Vagina (tissue), 2 donors: ENCODE results near the gene CUX1. TPM values are rescaled to one million over a fixed set of nuclear protein-coding genes. Genes with fewer than 3 reads are reported as not detected.

ENCODE experiments used
- DNase-seq, 2 donors: peaks; one replicate each; pipeline ENCODE4 v3.0.0-alpha.2; 2017; ENCODE audit errors: extremely low spot score in 2 of 2
- H3K27ac ChIP-seq: fragments of 200-600 bp; sonication (generic); one replicate; pipeline ENCODE4 v1.5.1; 2019
- H3K27me3 ChIP-seq: fragments of 200-600 bp; sonication (generic); one replicate; pipeline ENCODE4 v1.5.1; 2019
- H3K36me3 ChIP-seq, 2 donors: fragments of 200-600 bp; sonication (generic); one replicate each; pipeline ENCODE4 v1.5.1; 2017 to 2019
- H3K4me1 ChIP-seq: fragments of 200-600 bp; sonication (generic); one replicate; pipeline ENCODE4 v1.5.1; 2019
- H3K4me3 ChIP-seq, 2 donors: fragments of 200-600 bp; sonication (generic); 1 replicate in 1 of 2; 2 replicates in 1 of 2; pipeline ENCODE4 v1.5.1; 2016 to 2019
- H3K9me3 ChIP-seq: fragments of 200-600 bp; sonication (generic); one replicate; pipeline ENCODE4 v1.5.1; 2019
- CTCF ChIP-seq, 3 experiments: fragments of 450-650 bp in 2 of 3; fragments of 200-600 bp in 1 of 3; sonication (generic) in 1 of 3; IDR thresholded peaks; one replicate each; pipeline ENCODE4 v1.5.1; 2017 to 2019; ENCODE audit warnings: antibody characterized with exemption in 3 of 3, mild to moderate bottlenecking in 2 of 3, moderate library complexity in 2 of 3
- POLR2A ChIP-seq, 2 donors: fragments of 450-650 bp; IDR thresholded peaks; one replicate each; pipeline ENCODE4 v1.6.1; 2017; ENCODE audit warnings: antibody characterized with exemption in 2 of 2, mild to moderate bottlenecking in 2 of 2, moderate library complexity in 2 of 2
- POLR2AphosphoS5 ChIP-seq, 2 donors: sonication (generic); formaldehyde crosslinking; IDR thresholded peaks; one replicate each; pipeline ENCODE4 v1.9.0; 2017; ENCODE audit warnings: antibody characterized with exemption in 2 of 2, mild to moderate bottlenecking in 2 of 2, low read depth in 1 of 2; ENCODE audit not compliant: insufficient read depth in 1 of 2
- intact Hi-C: fragments of 100-400 bp; cut with DNase I; formaldehyde crosslinking; loops from one replicate; pipeline ENCODE4 v1.15.1; 2023
- total RNA-seq: library from RNA; depleted of rRNA; stranded (reverse); fragments of >200 nt; gene quantifications from one replicate; pipeline ENCODE4 v1.2.3, GENCODE V29; 2016

Gene CUX1
- total RNA-seq, 1 donor from 2014 or later: 65.3 TPM

- no peak overlapping the region for H3K27ac ChIP-seq
- DNase-seq: no peak
- H3K4me3 ChIP-seq: no peak overlapping the region
- H3K36me3 ChIP-seq: no peaks in the 10 kb centered on the region
- H3K4me1 ChIP-seq: peaks cover 12% of the 10 kb centered on the region
- TF ChIP-seq CTCF (IDR thresholded peaks at IDR 0.05) (no peak), POLR2A (IDR thresholded peaks at IDR 0.05) (no peak), POLR2AphosphoS5 (IDR thresholded peaks at IDR 0.05; ENCODE audit: insufficient read depth in 1 of 2, low read depth in 1 of 2) (no peak)
- H3K9me3 ChIP-seq: no peaks in the 10 kb centered on the region
- intact Hi-C loops: no loop called here
- H3K27me3 ChIP-seq: no peaks in the 10 kb centered on the region
Measured at GRCh38 chr7:102000123-102000522, 182.7 kb downstream of the CUX1 start.

DNA sequence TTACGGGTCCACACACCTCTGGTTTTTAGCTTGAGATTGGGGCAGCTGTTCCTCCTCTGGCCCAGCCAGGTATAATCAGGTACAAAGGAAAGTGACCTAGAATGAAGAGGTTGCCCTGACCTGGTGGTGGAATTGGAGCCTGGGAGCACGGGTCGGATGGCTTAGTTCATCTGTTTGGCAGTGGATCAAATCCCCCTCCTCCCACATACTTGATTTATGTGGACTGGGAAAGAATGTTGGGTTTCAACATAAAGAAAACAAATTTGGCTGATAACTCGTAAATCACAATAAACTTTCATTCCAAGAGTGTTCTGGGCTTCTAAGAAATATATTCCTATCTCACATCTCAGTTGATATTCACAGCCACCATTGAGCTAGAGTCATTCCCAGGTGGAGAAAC is 186.8 kb downstream of the CUX1 start:
- Histone ChIP-seq H3K36me3 (no peaks in the 10 kb centered on the region), H3K4me3 (no peak overlapping the region), H3K4me1 (peaks cover 18% of the 10 kb centered on the region), H3K27ac (no peak overlapping the region), H3K9me3 (no peaks in the 10 kb centered on the region), H3K27me3 (no peaks in the 10 kb centered on the region)
- DNase-seq: no peak
- TF ChIP-seq POLR2AphosphoS5 (IDR thresholded peaks at IDR 0.05; ENCODE audit: insufficient read depth in 1 of 2, low read depth in 1 of 2) (no peak), POLR2A (IDR thresholded peaks at IDR 0.05) (no peak), CTCF (IDR thresholded peaks at IDR 0.05) (no peak)
- intact Hi-C loops: no loop called here

DNA sequence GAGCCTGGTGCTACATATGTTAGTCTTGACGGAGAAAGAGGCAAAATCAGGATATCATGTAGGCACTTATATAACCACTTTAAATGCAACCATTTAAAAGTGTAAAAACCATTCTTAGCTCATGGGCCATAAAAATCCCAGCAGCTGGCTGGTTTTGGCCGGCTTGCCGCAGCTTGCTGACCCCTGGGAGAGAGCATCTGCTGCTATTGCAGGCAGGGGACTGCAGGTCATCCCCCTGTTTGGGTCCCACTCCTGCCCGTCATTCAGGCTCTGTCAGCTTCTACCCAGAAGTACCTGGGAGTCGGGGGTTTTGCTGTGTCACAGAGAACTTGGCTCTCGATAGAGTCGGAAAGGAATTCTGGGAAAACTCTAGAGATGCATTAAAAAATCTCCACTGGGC is 187.4 kb downstream of the CUX1 start:
- no peak overlapping the region for H3K4me3 ChIP-seq
- no peaks in the 10 kb centered on the region for H3K27me3 ChIP-seq
- H3K27ac ChIP-seq: no peak overlapping the region
- peaks cover 18% of the 10 kb centered on the region for H3K4me1 ChIP-seq
- no peaks in the 10 kb centered on the region for H3K36me3 ChIP-seq
- TF ChIP-seq POLR2AphosphoS5 (IDR thresholded peaks at IDR 0.05; ENCODE audit: insufficient read depth in 1 of 2, low read depth in 1 of 2) (no peak), CTCF (IDR thresholded peaks at IDR 0.05) (no peak), POLR2A (IDR thresholded peaks at IDR 0.05) (no peak)
- intact Hi-C loops: no loop called here
- H3K9me3 ChIP-seq: no peaks in the 10 kb centered on the region
- DNase-seq: no peak

DNA sequence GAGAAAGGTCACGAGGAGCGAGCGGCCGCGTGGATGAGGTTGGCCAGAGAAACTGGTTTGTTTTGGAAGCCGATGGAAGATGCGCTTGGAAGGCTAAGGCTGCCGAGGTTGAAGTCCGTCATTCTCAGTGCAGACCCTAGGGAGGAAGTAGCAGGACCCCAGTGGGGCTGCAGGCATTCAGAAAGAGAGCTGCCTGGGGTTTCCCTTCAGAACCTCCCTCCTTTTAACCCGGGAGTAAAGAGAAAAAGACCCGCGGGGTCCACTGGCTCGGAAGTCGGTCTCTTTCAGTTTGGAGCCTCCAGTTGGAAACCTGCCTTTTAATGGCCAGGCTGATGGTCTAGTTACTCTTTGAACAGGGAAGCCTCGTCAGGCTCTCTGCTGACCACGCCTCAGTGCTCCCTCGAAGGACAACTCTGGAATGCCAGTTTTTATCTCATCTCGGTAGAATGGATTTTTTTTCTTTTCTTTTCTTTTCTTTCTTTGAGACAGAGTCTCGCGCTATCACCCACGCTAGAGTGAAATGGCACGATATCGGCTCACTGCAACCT is 188.6 kb downstream of the CUX1 start:
- H3K9me3 ChIP-seq: no peaks in the 10 kb centered on the region
- H3K27ac ChIP-seq: no peak overlapping the region
- H3K27me3 ChIP-seq: no peaks in the 10 kb centered on the region
- no peak for DNase-seq
- no peak overlapping the region for H3K4me3 ChIP-seq
- H3K4me1 ChIP-seq: peaks cover 18% of the 10 kb centered on the region
- no peak for TF ChIP-seq POLR2A (IDR thresholded peaks at IDR 0.05)
- no peak for TF ChIP-seq CTCF (IDR thresholded peaks at IDR 0.05)
- no peak for TF ChIP-seq POLR2AphosphoS5 (IDR thresholded peaks at IDR 0.05; ENCODE audit: insufficient read depth in 1 of 2, low read depth in 1 of 2)
- intact Hi-C loops: no loop called here
- H3K36me3 ChIP-seq: no peaks in the 10 kb centered on the region

DNA sequence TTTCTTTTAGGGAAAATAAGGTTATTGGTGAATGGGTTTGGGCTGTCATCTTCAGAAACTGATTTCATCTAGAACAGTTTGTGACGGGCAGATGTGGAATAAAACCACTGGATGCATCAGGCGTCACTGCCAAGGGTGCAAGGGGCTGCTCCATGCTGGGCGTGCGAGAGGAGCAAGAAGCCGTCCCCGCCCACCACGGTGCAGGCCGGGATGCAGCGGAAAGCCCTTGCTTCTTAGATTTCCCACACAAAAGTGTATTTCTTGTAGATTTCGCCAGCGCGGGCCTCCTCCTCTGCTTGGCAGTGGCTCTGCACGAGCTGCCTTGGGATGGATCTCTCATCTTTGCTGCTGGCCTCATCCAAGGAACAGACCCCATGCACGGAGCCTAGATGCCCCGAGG is 189.3 kb downstream of the CUX1 start:
- Histone ChIP-seq H3K27ac (no peak overlapping the region), H3K36me3 (no peaks in the 10 kb centered on the region), H3K4me1 (peaks cover 18% of the 10 kb centered on the region), H3K27me3 (no peaks in the 10 kb centered on the region), H3K4me3 (no peak overlapping the region), H3K9me3 (no peaks in the 10 kb centered on the region)
- no peak for DNase-seq
- TF ChIP-seq CTCF (IDR thresholded peaks at IDR 0.05) (no peak), POLR2AphosphoS5 (IDR thresholded peaks at IDR 0.05; ENCODE audit: insufficient read depth in 1 of 2, low read depth in 1 of 2) (no peak), POLR2A (IDR thresholded peaks at IDR 0.05) (no peak)
- intact Hi-C loops: no loop called here
